ENCODE measurements around the gene GCLC.
A peak's percentile ranks its signal among the peaks of the same experiment; 100 is the strongest.

The GCLC gene

DNA sequence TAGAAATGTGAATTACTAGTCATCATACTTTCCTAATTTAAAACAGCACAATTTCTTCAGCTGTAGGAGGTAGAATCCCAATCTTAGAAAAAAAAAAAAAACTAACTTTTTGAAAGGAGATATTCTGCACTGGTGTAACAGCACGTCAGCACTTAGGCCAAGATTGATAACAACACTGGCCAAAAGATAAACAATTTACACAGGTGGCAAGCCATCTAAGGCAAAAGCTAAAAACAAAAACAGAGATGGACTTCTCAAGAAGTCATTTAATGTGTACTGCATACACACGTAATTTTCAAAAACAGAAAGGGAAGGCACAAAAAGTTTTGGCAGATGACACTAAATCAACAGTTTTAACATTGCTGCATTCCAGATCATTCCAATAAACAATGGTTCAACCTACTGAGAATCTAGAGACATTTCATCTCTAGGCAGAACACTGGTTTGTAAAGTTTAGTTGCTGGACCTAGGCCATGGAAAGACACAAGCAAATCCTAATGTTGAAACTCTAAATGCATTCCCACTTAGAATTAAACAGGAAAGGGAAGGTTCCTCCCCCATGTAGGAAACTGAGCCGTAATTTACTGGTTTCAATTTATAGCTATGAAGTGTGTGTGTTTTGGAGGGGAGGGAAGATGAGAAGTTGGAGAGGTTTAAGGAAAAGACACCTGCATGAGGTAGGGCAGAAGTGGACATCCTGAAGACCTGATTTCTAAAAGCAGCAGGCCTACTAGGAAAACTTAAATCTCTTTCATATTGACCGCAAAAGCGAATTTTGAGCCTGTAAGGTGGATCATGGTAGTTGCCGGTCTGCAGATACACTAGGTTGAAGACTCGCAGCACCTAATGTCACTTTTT is 1.3 kb downstream of the GCLC start:
- peak overlapping the region; percentile 47 for H3K27ac ChIP-seq (ENCODE audit: poor library complexity, severe bottlenecking)
- ATAC-seq (ENCODE audit: low read depth), result no peak
- H3K4me1 ChIP-seq (ENCODE audit: insufficient read depth, poor library complexity, severe bottlenecking), result peaks cover 12% of the 10 kb centered on the region
- no peak for DNase-seq (ENCODE audit: low spot score)
- H3K36me3 ChIP-seq (ENCODE audit: low read depth), result peaks cover 44% of the 10 kb centered on the region
- TF ChIP-seq, protein P1, sequence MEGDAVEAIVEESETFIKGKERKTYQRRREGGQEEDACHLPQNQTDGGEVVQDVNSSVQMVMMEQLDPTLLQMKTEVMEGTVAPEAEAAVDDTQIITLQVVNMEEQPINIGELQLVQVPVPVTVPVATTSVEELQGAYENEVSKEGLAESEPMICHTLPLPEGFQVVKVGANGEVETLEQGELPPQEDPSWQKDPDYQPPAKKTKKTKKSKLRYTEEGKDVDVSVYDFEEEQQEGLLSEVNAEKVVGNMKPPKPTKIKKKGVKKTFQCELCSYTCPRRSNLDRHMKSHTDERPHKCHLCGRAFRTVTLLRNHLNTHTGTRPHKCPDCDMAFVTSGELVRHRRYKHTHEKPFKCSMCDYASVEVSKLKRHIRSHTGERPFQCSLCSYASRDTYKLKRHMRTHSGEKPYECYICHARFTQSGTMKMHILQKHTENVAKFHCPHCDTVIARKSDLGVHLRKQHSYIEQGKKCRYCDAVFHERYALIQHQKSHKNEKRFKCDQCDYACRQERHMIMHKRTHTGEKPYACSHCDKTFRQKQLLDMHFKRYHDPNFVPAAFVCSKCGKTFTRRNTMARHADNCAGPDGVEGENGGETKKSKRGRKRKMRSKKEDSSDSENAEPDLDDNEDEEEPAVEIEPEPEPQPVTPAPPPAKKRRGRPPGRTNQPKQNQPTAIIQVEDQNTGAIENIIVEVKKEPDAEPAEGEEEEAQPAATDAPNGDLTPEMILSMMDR (IDR thresholded peaks at IDR 0.05; ENCODE audit: poor library complexity, severe bottlenecking), result no peak
- no peaks in the 10 kb centered on the region for H3K9me3 ChIP-seq (ENCODE audit: severe bottlenecking)
- H3K4me3 ChIP-seq (ENCODE audit: severe bottlenecking), result peak overlapping the region; percentile 62
- H3K27me3 ChIP-seq (ENCODE audit: insufficient read depth, poor library complexity, severe bottlenecking), result no peaks in the 10 kb centered on the region

DNA sequence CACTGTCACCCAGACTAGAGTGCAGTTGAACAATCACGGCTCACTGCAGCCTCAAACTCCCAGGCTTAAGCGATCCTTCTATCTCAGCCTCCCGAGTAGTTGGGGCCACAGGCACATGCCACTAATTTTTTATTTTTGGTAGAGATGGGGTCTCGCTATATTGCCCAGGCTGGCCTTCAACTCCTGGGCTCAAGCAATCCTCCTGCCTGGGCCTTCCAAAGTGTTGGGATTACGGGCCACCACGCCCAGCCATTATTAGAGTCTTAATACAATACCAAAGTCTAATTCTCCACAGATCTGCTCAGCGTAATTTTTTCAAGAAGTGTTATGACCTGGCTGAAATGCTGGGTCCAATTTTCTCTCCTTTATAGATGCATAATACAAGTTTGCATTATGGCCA is 3.0 kb downstream of the GCLC start:
- TF ChIP-seq, protein P1 (IDR thresholded peaks at IDR 0.05; ENCODE audit: poor library complexity, severe bottlenecking), result no peak
- H3K27ac ChIP-seq (ENCODE audit: poor library complexity, severe bottlenecking), result no peak overlapping the region
- no peak for DNase-seq (ENCODE audit: low spot score)
- no peaks in the 10 kb centered on the region for H3K27me3 ChIP-seq (ENCODE audit: insufficient read depth, poor library complexity, severe bottlenecking)
- peaks cover 51% of the 10 kb centered on the region for H3K36me3 ChIP-seq (ENCODE audit: low read depth)
- ATAC-seq (ENCODE audit: low read depth), result no peak
- peaks cover 5% of the 10 kb centered on the region for H3K4me1 ChIP-seq (ENCODE audit: insufficient read depth, poor library complexity, severe bottlenecking)
- H3K4me3 ChIP-seq (ENCODE audit: severe bottlenecking), result peak overlapping the region; percentile 62
- H3K9me3 ChIP-seq (ENCODE audit: severe bottlenecking), result no peaks in the 10 kb centered on the region

DNA sequence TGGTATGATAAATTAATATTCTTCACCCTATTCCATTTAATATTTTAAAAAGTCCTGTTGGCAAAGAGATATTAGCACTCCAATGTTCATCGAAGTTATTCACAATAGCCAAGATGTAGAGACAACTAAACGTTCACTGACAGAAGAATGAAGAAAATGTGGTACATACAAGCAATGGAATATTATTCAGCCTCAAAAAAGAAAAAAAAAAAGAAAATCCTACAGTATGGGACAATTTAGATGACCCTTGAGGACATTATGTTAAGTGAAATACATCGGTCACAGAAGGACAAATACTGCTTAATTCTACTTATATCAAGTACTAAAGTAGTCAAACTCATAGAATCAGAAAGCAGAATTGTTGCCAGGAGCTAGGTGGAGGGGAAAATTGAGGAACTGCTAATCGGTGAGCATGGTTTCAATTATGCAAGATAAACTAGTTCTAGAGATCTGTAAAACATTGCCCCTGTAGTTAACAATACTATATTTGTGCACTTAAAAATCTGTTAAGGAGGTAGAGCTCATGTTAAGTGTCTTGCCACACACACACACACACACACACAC is 4.7 kb downstream of the GCLC start:
- ATAC-seq (ENCODE audit: low read depth), result no peak
- H3K36me3 ChIP-seq (ENCODE audit: low read depth), result peaks cover 66% of the 10 kb centered on the region
- TF ChIP-seq, protein P1 (IDR thresholded peaks at IDR 0.05; ENCODE audit: poor library complexity, severe bottlenecking), result no peak
- no peaks in the 10 kb centered on the region for H3K27me3 ChIP-seq (ENCODE audit: insufficient read depth, poor library complexity, severe bottlenecking)
- H3K9me3 ChIP-seq (ENCODE audit: severe bottlenecking), result no peaks in the 10 kb centered on the region
- no peak overlapping the region for H3K27ac ChIP-seq (ENCODE audit: poor library complexity, severe bottlenecking)
- DNase-seq (ENCODE audit: low spot score), result no peak
- H3K4me1 ChIP-seq (ENCODE audit: insufficient read depth, poor library complexity, severe bottlenecking), result no peaks in the 10 kb centered on the region
- H3K4me3 ChIP-seq (ENCODE audit: severe bottlenecking), result no peak overlapping the region

DNA sequence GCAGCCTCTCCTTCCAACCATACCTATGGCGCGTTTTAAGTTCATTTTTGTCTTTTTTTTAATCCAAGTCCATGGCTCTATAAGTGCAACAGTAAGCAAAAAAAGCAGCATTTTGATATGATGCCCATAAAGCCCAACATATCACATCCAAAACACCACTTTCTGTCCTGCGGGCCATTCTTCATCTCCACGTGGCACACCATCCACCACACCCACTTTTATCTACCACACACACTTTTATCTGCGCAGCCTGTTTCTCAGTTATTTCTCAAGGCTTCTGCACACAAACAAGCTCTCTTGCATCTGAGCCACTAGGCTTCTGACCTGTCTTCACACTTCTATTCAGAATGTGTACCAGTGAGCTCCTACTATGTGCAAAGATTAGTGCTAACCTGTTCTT is 5.3 kb downstream of the GCLC start:
- TF ChIP-seq, protein P1 (IDR thresholded peaks at IDR 0.05; ENCODE audit: poor library complexity, severe bottlenecking), result no peak
- Histone ChIP-seq H3K36me3 (ENCODE audit: low read depth) (peaks cover 71% of the 10 kb centered on the region), H3K27me3 (ENCODE audit: insufficient read depth, poor library complexity, severe bottlenecking) (no peaks in the 10 kb centered on the region), H3K4me1 (ENCODE audit: insufficient read depth, poor library complexity, severe bottlenecking) (no peaks in the 10 kb centered on the region), H3K27ac (ENCODE audit: poor library complexity, severe bottlenecking) (no peak overlapping the region), H3K4me3 (ENCODE audit: severe bottlenecking) (no peak overlapping the region), H3K9me3 (ENCODE audit: severe bottlenecking) (no peaks in the 10 kb centered on the region)
- ATAC-seq (ENCODE audit: low read depth) (no peak), DNase-seq (ENCODE audit: low spot score) (no peak)

DNA sequence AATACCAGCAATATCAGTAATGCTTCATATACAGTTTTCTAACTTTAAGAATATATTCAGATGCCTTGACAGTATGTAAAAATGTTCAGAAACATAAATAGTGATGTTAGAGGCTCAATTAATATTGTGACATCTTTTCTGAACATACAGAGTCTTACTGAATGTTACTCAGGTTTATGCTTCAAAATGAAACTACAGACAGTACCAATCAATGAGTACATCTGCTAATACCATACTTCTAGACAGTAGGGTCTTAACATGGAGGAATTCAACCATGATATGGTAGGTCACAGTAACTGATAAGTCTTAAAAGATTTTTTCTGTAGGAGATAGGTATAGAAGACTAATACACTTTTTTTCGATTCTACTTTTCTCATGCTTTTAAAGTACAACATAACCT is 8.3 kb downstream of the GCLC start:
- Histone ChIP-seq H3K4me3 (ENCODE audit: severe bottlenecking) (no peak overlapping the region), H3K27ac (ENCODE audit: poor library complexity, severe bottlenecking) (no peak overlapping the region), H3K27me3 (ENCODE audit: insufficient read depth, poor library complexity, severe bottlenecking) (no peaks in the 10 kb centered on the region), H3K4me1 (ENCODE audit: insufficient read depth, poor library complexity, severe bottlenecking) (peaks cover 2% of the 10 kb centered on the region), H3K36me3 (ENCODE audit: low read depth) (peaks cover 55% of the 10 kb centered on the region), H3K9me3 (ENCODE audit: severe bottlenecking) (no peaks in the 10 kb centered on the region)
- TF ChIP-seq, protein P1 (IDR thresholded peaks at IDR 0.05; ENCODE audit: poor library complexity, severe bottlenecking), result no peak
- ATAC-seq (ENCODE audit: low read depth), result no peak
- DNase-seq (ENCODE audit: low spot score), result no peak

All from RWPE2 (cell line).